MM.1S (cell line): Measurements from ENCODE around the gene MFNG.

ENCODE experiments used
- DNase-seq: peaks from one replicate; pipeline ENCODE4 v3.0.0-alpha.2; 2015
- H2AFZ ChIP-seq: fragments of 300-600 bp; sonication (generic); 2 replicates; pipeline ENCODE4 v1.6.0; 2016; ENCODE audit warnings: antibody characterized with exemption, low read length
- H3F3A ChIP-seq: fragments of 300-600 bp; sonication (generic); 2 replicates; pipeline ENCODE4 v1.6.1; 2016; ENCODE audit warnings: mild to moderate bottlenecking, antibody characterized with exemption, low read length, moderate library complexity, mixed read lengths; ENCODE audit not compliant: insufficient read depth
- H3K27ac ChIP-seq: fragments of 300-600 bp; sonication (generic); 2 replicates; pipeline ENCODE4 v1.5.1; 2016; ENCODE audit warnings: mild to moderate bottlenecking, low read length
- H3K27me3 ChIP-seq: fragments of 300-600 bp; sonication (generic); replicated peaks from 2 replicates; pipeline ENCODE4 v1.6.0; 2016; ENCODE audit warnings: low read length; ENCODE audit not compliant: insufficient read depth
- H3K36me3 ChIP-seq: fragments of 300-600 bp; sonication (generic); replicated peaks from 2 replicates; pipeline ENCODE4 v1.6.1; 2016; ENCODE audit warnings: mild to moderate bottlenecking, low read length, mixed read lengths; ENCODE audit not compliant: insufficient read depth
- H3K4me1 ChIP-seq: fragments of 300-600 bp; sonication (generic); 2 replicates; pipeline ENCODE4 v1.6.1; 2016; ENCODE audit warnings: low read length, mixed read lengths
- H3K4me2 ChIP-seq: fragments of 300-600 bp; sonication (generic); 2 replicates; pipeline ENCODE4 v1.6.0; 2016; ENCODE audit warnings: low read depth, low read length
- H3K4me3 ChIP-seq: fragments of 300-600 bp; sonication (generic); 2 replicates; pipeline ENCODE4 v1.5.1; 2016; ENCODE audit warnings: low read length, mixed read lengths
- H3K79me2 ChIP-seq: fragments of 300-600 bp; sonication (generic); 2 replicates; pipeline ENCODE4 v1.6.1; 2016; ENCODE audit warnings: mixed run types, low read length, mixed read lengths
- H3K9ac ChIP-seq: fragments of 300-600 bp; sonication (generic); 2 replicates; pipeline ENCODE4 v1.6.1; 2016; ENCODE audit warnings: low read length, mixed read lengths
- H3K9me2 ChIP-seq: fragments of 300-600 bp; sonication (generic); replicated peaks from 2 replicates; pipeline ENCODE4 v1.6.1; 2016; ENCODE audit warnings: mild to moderate bottlenecking, low read length, mixed read lengths; ENCODE audit not compliant: insufficient read depth
- H3K9me3 ChIP-seq: fragments of 300-600 bp; sonication (generic); replicated peaks from 2 replicates; pipeline ENCODE4 v1.6.1; 2016; ENCODE audit warnings: mild to moderate bottlenecking, low read length, mixed read lengths; ENCODE audit not compliant: insufficient read depth
- H4K20me1 ChIP-seq: fragments of 300-600 bp; sonication (generic); 2 replicates; pipeline ENCODE4 v1.6.1; 2016; ENCODE audit warnings: mild to moderate bottlenecking, low read length, moderate library complexity, mixed read lengths; ENCODE audit not compliant: insufficient read depth
- CTCF ChIP-seq: fragments of 300-600 bp; sonication (generic); IDR thresholded peaks from 2 replicates; pipeline ENCODE4 v1.5.1; 2016; ENCODE audit warnings: antibody characterized with exemption, low read length, mixed read lengths
- EZH2 ChIP-seq: fragments of 300-600 bp; sonication (generic); optimal IDR thresholded peaks from 2 replicates; pipeline ENCODE3; 2017; ENCODE audit warnings: low read depth, mild to moderate bottlenecking, antibody characterized with exemption, low read length, mixed read lengths
- EZH2phosphoT487 ChIP-seq: fragments of 300-600 bp; sonication (generic); IDR thresholded peaks from 2 replicates; pipeline ENCODE4 v1.6.1; 2018; ENCODE audit warnings: antibody characterized with exemption, low read length

The MFNG gene

GRCh38 chr22:37499789-37500540 is 13.8 kb upstream of the MFNG start:
- no peak for DNase-seq
- no peak overlapping the region for H2AFZ ChIP-seq
- H3K9ac ChIP-seq, result no peak overlapping the region
- H4K20me1 ChIP-seq, result no peaks in the 10 kb centered on the region
- H3K4me2 ChIP-seq, result no peak overlapping the region
- no peaks in the 10 kb centered on the region for H3K79me2 ChIP-seq
- no peak overlapping the region for H3K27ac ChIP-seq
- TF ChIP-seq EZH2phosphoT487 (no peak), CTCF (no peak), EZH2 (no peak)
- no peaks in the 10 kb centered on the region for H3K9me2 ChIP-seq
- H3K4me1 ChIP-seq, result peaks cover 10% of the 10 kb centered on the region
- no peaks in the 10 kb centered on the region for H3F3A ChIP-seq
- no peaks in the 10 kb centered on the region for H3K36me3 ChIP-seq
- H3K27me3 ChIP-seq, result peaks cover 74% of the 10 kb centered on the region
- no peaks in the 10 kb centered on the region for H3K9me3 ChIP-seq
- no peak overlapping the region for H3K4me3 ChIP-seq

- H3K27ac ChIP-seq, result no peak overlapping the region
- no peaks in the 10 kb centered on the region for H3K9me3 ChIP-seq
- H4K20me1 ChIP-seq, result no peaks in the 10 kb centered on the region
- no peaks in the 10 kb centered on the region for H3K36me3 ChIP-seq
- peak; percentile 13 for DNase-seq
- no peaks in the 10 kb centered on the region for H3K9me2 ChIP-seq
- no peak overlapping the region for H2AFZ ChIP-seq
- H3K4me1 ChIP-seq, result peaks cover 10% of the 10 kb centered on the region
- no peaks in the 10 kb centered on the region for H3K79me2 ChIP-seq
- no peak overlapping the region for H3K4me3 ChIP-seq
- TF ChIP-seq EZH2phosphoT487 (no peak), EZH2 (no peak), CTCF (no peak)
- H3K27me3 ChIP-seq, result peaks cover 77% of the 10 kb centered on the region
- H3F3A ChIP-seq, result no peaks in the 10 kb centered on the region
- 0 out of 2 replicates have a peak overlapping the region, but pooled peaks have one; percentile 8 for H3K4me2 ChIP-seq
- H3K9ac ChIP-seq, result no peak overlapping the region
Observed at GRCh38 chr22:37499027-37499707, 13.0 kb upstream of the MFNG start.

GRCh38 chr22:37498289-37498909 is 12.2 kb upstream of the MFNG start:
- H3K27ac ChIP-seq, result no peak overlapping the region
- no peak for TF ChIP-seq EZH2
- TF ChIP-seq CTCF, result peak; percentile 85
- peak; percentile 69 for DNase-seq

More at GRCh38 chr22:37498289-37498909, 12.2 kb upstream of the MFNG start:
- H3K36me3 ChIP-seq, result no peaks in the 10 kb centered on the region
- H3K9ac ChIP-seq, result no peak overlapping the region
- H3F3A ChIP-seq, result no peaks in the 10 kb centered on the region
- no peaks in the 10 kb centered on the region for H3K9me2 ChIP-seq
- no peaks in the 10 kb centered on the region for H4K20me1 ChIP-seq
- no peak overlapping the region for H3K4me3 ChIP-seq
- peak overlapping the region; percentile 18; the same call in 1 of the 2 replicates for H3K4me2 ChIP-seq
- H3K4me1 ChIP-seq, result peaks cover 10% of the 10 kb centered on the region
- H3K27me3 ChIP-seq, result peaks cover 76% of the 10 kb centered on the region
- H3K79me2 ChIP-seq, result no peaks in the 10 kb centered on the region
- no peak overlapping the region for H2AFZ ChIP-seq
- no peaks in the 10 kb centered on the region for H3K9me3 ChIP-seq
